Muscle of arm (tissue), 14 donors: ENCODE results near the gene PRR5. TPM values are rescaled to one million over a fixed set of nuclear protein-coding genes. Genes with fewer than 3 reads are reported as not detected.
"Not testable (repeated sequence)": the region's sequence is repeated elsewhere in the genome, so short reads cannot be mapped to it uniquely, and the experiment has no call there.

ENCODE experiments used
- DNase-seq: peaks from one replicate; pipeline ENCODE4 v3.0.0-alpha.2; 2013
- long read RNA-seq, 11 donors: transcript quantifications; one replicate each; lab custom pipeline, GENCODE V29; 2026
- polyA plus RNA-seq, 12 donors: library from polyadenylated mRNA; unstranded; fragments of 120-200 nt; gene quantifications; one replicate each; pipeline ENCODE4 v1.2.1, GENCODE V29; 2013; ENCODE audit not compliant: insufficient read length in 12 of 12

The PRR5 gene
- polyA plus RNA-seq = 10 to 100 TPM in 11 of 12 donors, not detected in 1; 16.6 to 48.2 (median 22.2) TPM
- long read RNA-seq, donor 1, transcript PRR5-202 (8 exons, 1,878 nt) = major isoform, 6 of 16 reads
- long read RNA-seq, donor 1, partial matches to known transcripts = 0 of 16 reads
- long read RNA-seq, donor 1, other reads (novel, unspliced or antisense) = 0 of 16 reads
- long read RNA-seq, donor 2, transcript PRR5-202 (8 exons, 1,878 nt) = major isoform, 10 of 15 reads
- long read RNA-seq, donor 2, partial matches to known transcripts = 0 of 15 reads
- long read RNA-seq, donor 2, other reads (novel, unspliced or antisense) = 0 of 15 reads
- long read RNA-seq, donor 3, transcript PRR5-202 (8 exons, 1,878 nt) = major isoform, 5 of 9 reads
- long read RNA-seq, donor 3, partial matches to known transcripts = 0 of 9 reads
- long read RNA-seq, donor 3, other reads (novel, unspliced or antisense) = 0 of 9 reads
- long read RNA-seq, donor 4, partial matches to known transcripts = 0 of 4 reads
- long read RNA-seq, donor 4, other reads (novel, unspliced or antisense) = 0 of 4 reads
- long read RNA-seq, donor 5, transcript PRR5-202 (8 exons, 1,878 nt) = major isoform, 11 of 26 reads
- long read RNA-seq, donor 5, partial matches to known transcripts = 7 of 26 reads
- long read RNA-seq, donor 5, other reads (novel, unspliced or antisense) = 0 of 26 reads
- long read RNA-seq, donor 6, transcript PRR5-202 (8 exons, 1,878 nt) = major isoform, 7 of 15 reads
- long read RNA-seq, donor 6, partial matches to known transcripts = 6 of 15 reads
- long read RNA-seq, donor 6, other reads (novel, unspliced or antisense) = 0 of 15 reads
- long read RNA-seq, donor 7, partial matches to known transcripts = 0 of 5 reads
- long read RNA-seq, donor 7, other reads (novel, unspliced or antisense) = 0 of 5 reads
- long read RNA-seq, donor 8, transcript PRR5-202 (8 exons, 1,878 nt) = major isoform, 5 of 12 reads
- long read RNA-seq, donor 8, partial matches to known transcripts = 0 of 12 reads
- long read RNA-seq, donor 8, other reads (novel, unspliced or antisense) = 0 of 12 reads
- long read RNA-seq, donor 9, partial matches to known transcripts = 5 of 9 reads
- long read RNA-seq, donor 9, other reads (novel, unspliced or antisense) = 0 of 9 reads
- long read RNA-seq, donor 10, partial matches to known transcripts = 0 of 4 reads
- long read RNA-seq, donor 10, other reads (novel, unspliced or antisense) = 0 of 4 reads
- long read RNA-seq, donor 11, transcript PRR5-202 (8 exons, 1,878 nt) = major isoform, 7 of 9 reads
- long read RNA-seq, donor 11, partial matches to known transcripts = 0 of 9 reads
- long read RNA-seq, donor 11, other reads (novel, unspliced or antisense) = 0 of 9 reads

GRCh38 chr22:44701824-44702478 is at the start of gene PRR5:
PRR5 (plus strand) TSS chr22:44702204; CDS start chr22:44702475, 271 bp downstream.
- DNase-seq = peak; percentile 73

- DNase-seq = not testable (repeated sequence)
Observed at GRCh38 chr22:44652866-44653265, 49.1 kb upstream of the PRR5 start.

- no peak for DNase-seq
Observed at GRCh38 chr22:44658311-44658953, 43.6 kb upstream of the PRR5 start.

GRCh38 chr22:44659140-44659539 is 42.9 kb upstream of the PRR5 start:
- no peak for DNase-seq

- DNase-seq = no peak
Observed at GRCh38 chr22:44660051-44660830, 41.8 kb upstream of the PRR5 start.

GRCh38 chr22:44661070-44661469 is 40.9 kb upstream of the PRR5 start:
- DNase-seq = no peak

GRCh38 chr22:44661659-44662569 is 40.1 kb upstream of the PRR5 start:
- DNase-seq = no peak

GRCh38 chr22:44663256-44663999 is 38.6 kb upstream of the PRR5 start:
- no peak for DNase-seq

- DNase-seq = no peak
Observed at GRCh38 chr22:44664149-44664548, 37.9 kb upstream of the PRR5 start.

- DNase-seq = no peak
Observed at GRCh38 chr22:44665115-44665514, 36.9 kb upstream of the PRR5 start.

GRCh38 chr22:44666207-44666585 is 35.8 kb upstream of the PRR5 start:
- DNase-seq = no peak

- no peak for DNase-seq
Observed at GRCh38 chr22:44667276-44667675, 34.7 kb upstream of the PRR5 start.

GRCh38 chr22:44667829-44668189 is 34.2 kb upstream of the PRR5 start:
- no peak for DNase-seq

GRCh38 chr22:44668190-44668885 is 33.7 kb upstream of the PRR5 start:
- no peak for DNase-seq

GRCh38 chr22:44668886-44669521 is 33.0 kb upstream of the PRR5 start:
- DNase-seq = no peak

GRCh38 chr22:44669561-44669976 is 32.4 kb upstream of the PRR5 start:
- DNase-seq = no peak
